B cell (primary cell): ENCODE data around the gene STAM. TPM values are rescaled to one million over a fixed set of nuclear protein-coding genes. Genes with fewer than 3 reads are reported as not detected.

Experiments used
- ATAC-seq: fragments of 200-7000 bp; cut with Tn5 transposase; one replicate; pipeline ENCODE4 v1.10.0; 2021; ENCODE audit warnings: low read depth, mild to moderate bottlenecking, moderate number of reproducible peaks, moderate library complexity
- CTCF ChIA-PET: fragments of 350-600 bp; sonication (Branson Sonifier 250); formaldehyde crosslinking; loops from one replicate; lab custom pipeline; 2021; ENCODE audit warnings: antibody characterized with exemption, inconsistent platforms; lab: Charles Lee
- POLR2A ChIA-PET: fragments of 350-600 bp; sonication (Branson Sonifier 250); formaldehyde crosslinking; loops from one replicate; lab custom pipeline; 2021; ENCODE audit warnings: antibody characterized with exemption; lab: Charles Lee
- DNase-seq: peaks from one replicate; pipeline ENCODE4 v3.0.0; 2013
- H2AFZ ChIP-seq: 2 replicates; pipeline ENCODE4 v1.6.1; 2012; ENCODE audit warnings: mild to moderate bottlenecking, low read depth, low read length; ENCODE audit not compliant: insufficient read depth, poor library complexity, severe bottlenecking
- H3K27ac ChIP-seq, 2 donors: 1 replicate in 1 of 2; 2 replicates in 1 of 2; pipeline ENCODE4 v1.5.1; 2012 to 2013; ENCODE audit warnings: low read length in 2 of 2, mild to moderate bottlenecking in 2 of 2, moderate library complexity in 1 of 2
- H3K27me3 ChIP-seq, 4 experiments: fragments of 200-600 bp in 1 of 4; sonication (generic) in 1 of 4; replicated peaks in 1 of 4; 1 replicate in 2 of 4; 2 replicates in 2 of 4; pipeline versions ENCODE4 v1.6.1 to v1.7.0; 2013 to 2016; ENCODE audit warnings: low read length in 3 of 4, mild to moderate bottlenecking in 2 of 4, mixed read lengths in 1 of 4, moderate library complexity in 1 of 4; ENCODE audit not compliant: insufficient read depth in 4 of 4, control insufficient read depth in 3 of 4; ENCODE audit errors: control extremely low read depth in 1 of 4
- H3K36me3 ChIP-seq, 2 experiments: replicated peaks in 1 of 2; 1 replicate in 1 of 2; 2 replicates in 1 of 2; pipeline versions ENCODE4 v1.6.1 to v1.7.1; 2013; ENCODE audit warnings: low read length in 1 of 2; ENCODE audit not compliant: insufficient read depth in 2 of 2, control insufficient read depth in 1 of 2; ENCODE audit errors: control extremely low read depth in 1 of 2, extremely low read depth in 1 of 2
- H3K4me1 ChIP-seq, 2 donors: fragments of 200-600 bp in 1 of 2; sonication (generic) in 1 of 2; 1 replicate in 1 of 2; 2 replicates in 1 of 2; pipeline versions ENCODE4 v1.5.1 to v1.6.1; 2013 to 2017; ENCODE audit warnings: low read length in 2 of 2; ENCODE audit not compliant: control insufficient read depth in 2 of 2, insufficient read depth in 2 of 2
- H3K4me2 ChIP-seq: replicated peaks from 2 replicates; pipeline ENCODE3; 2012; ENCODE audit warnings: mild to moderate bottlenecking, low read depth, low read length; ENCODE audit not compliant: poor library complexity, severe bottlenecking
- H3K4me3 ChIP-seq, 5 experiments: fragments of 200-600 bp in 1 of 5; sonication (generic) in 1 of 5; 1 replicate in 3 of 5; 2 replicates in 2 of 5; pipeline versions ENCODE4 v1.5.1 to v1.7.0; 2011 to 2016; ENCODE audit warnings: low read length in 4 of 5, mild to moderate bottlenecking in 4 of 5, low read depth in 2 of 5, control low read depth in 1 of 5, moderate library complexity in 1 of 5; ENCODE audit not compliant: insufficient read depth in 1 of 5; ENCODE audit errors: control extremely low read depth in 1 of 5, extremely low read depth in 1 of 5
- H3K79me2 ChIP-seq: fragments of 200-600 bp; sonication (generic); one replicate; pipeline ENCODE4 v1.6.0; 2016; ENCODE audit warnings: low read length; ENCODE audit not compliant: control insufficient read depth, insufficient read depth
- H3K9ac ChIP-seq: fragments of 200-600 bp; sonication (generic); 2 replicates; pipeline ENCODE4 v1.6.1; 2017; ENCODE audit warnings: mild to moderate bottlenecking, low read length, moderate library complexity
- H3K9me3 ChIP-seq, 3 donors: one replicate each; pipeline versions ENCODE4 v1.6.1 to v1.7.1; 2013; ENCODE audit warnings: low read length in 2 of 3; ENCODE audit not compliant: control insufficient read depth in 2 of 3, insufficient read depth in 1 of 3; ENCODE audit errors: control extremely low read depth in 1 of 3
- H4K20me1 ChIP-seq: 2 replicates; pipeline ENCODE4 v1.6.0; 2012; ENCODE audit warnings: mild to moderate bottlenecking, low read length; ENCODE audit not compliant: insufficient read depth, control insufficient read depth, poor library complexity, severe bottlenecking
- H3K27ac Mint-ChIP-seq: one replicate; pipeline ENCODE4 v1.8.0; 2021; ENCODE audit warnings: mixed read lengths
- H3K27me3 Mint-ChIP-seq: one replicate; pipeline ENCODE4 v1.8.0; 2021; ENCODE audit warnings: mixed read lengths
- H3K4me1 Mint-ChIP-seq: one replicate; pipeline ENCODE4 v1.8.0; 2021; ENCODE audit warnings: mixed read lengths
- H3K4me3 Mint-ChIP-seq: one replicate; pipeline ENCODE4 v1.8.0; 2021; ENCODE audit warnings: mixed read lengths
- H3K9me3 Mint-ChIP-seq: one replicate; pipeline ENCODE4 v1.8.0; 2022; ENCODE audit warnings: mixed read lengths; ENCODE audit not compliant: insufficient read depth
- CTCF ChIP-seq: fragments of 200-600 bp; IDR thresholded peaks from one replicate; pipeline ENCODE4 v1.8.0; 2022; ENCODE audit warnings: antibody characterized with exemption, mild to moderate bottlenecking
- EZH2 ChIP-seq: IDR thresholded peaks from 2 replicates; pipeline ENCODE4 v1.6.1; 2012; ENCODE audit warnings: borderline replicate concordance, low read depth, mild to moderate bottlenecking, moderate library complexity, low read length; ENCODE audit not compliant: insufficient read depth, poor library complexity, severe bottlenecking
- WGBS: methylation state at CpG from one replicate; pipeline ENCODE4 v1.1.5; 2013; ENCODE audit warnings: missing lambda C conversion rate; ENCODE audit not compliant: insufficient coverage; 5-methylcytosine and 5-hydroxymethylcytosine counted together
- intact Hi-C: fragments of 100-400 bp; cut with micrococcal nuclease; formaldehyde crosslinking; loops from one replicate; pipeline ENCODE4 v1.10.0; 2022
- polyA plus RNA-seq: library from polyadenylated mRNA; depleted of rRNA; stranded (reverse); fragments of >200 nt; gene quantifications from 2 replicates; pipeline ENCODE4 v1.2.3, GENCODE V29; 2012
- total RNA-seq, 2 donors: library from RNA; stranded (reverse); fragments of 120-200 nt in 1 of 2; gene quantifications; 1 replicate in 1 of 2; 2 replicates in 1 of 2; pipeline versions ENCODE4 v1.2.3 to v1.2.4, GENCODE V29; 2013 to 2022

The STAM gene
- total and polyA plus RNA-seq, 2 donors (not counting 1 experiment from before 2014, with no cell fraction given) = 9.1 to 35.1 TPM

DNA sequence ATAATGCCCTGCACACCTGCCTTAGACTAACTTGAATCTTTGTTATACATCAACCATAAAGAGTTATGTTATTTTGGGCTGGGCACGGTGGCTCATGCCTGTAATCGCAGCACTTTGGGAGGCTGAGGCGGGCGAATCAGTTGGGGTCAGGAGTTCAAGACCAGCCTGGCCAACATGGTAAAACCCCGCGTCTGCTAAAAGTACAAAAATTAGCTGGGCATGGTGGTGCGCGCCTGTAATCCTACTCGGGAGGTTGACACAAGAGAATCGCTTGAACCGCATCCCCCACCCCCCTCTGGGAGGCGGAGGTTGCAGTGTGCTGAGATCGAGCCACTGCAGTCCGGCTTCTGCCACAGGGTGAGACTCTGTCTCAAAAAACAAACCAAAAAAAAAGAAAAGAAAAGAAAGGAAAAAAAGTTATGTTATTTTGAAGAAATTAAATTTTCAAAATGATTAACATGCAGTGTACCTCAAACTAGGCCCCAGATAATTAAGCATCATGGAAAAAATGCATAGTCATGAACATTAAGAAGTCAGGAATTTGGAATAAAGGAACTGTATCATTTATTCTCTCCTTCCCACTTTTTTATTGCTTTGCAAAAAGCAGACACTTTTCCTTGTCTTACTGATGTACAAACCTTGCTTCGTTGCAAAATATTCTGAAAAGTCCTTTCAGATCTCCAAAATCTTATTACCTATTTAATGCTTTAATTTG, 43.3 kb downstream of the STAM start:
- H3K36me3 ChIP-seq = peaks cover 8 to 15% of the 10 kb centered on the region in 2 experiments
- Mint-ChIP-seq H3K27me3 (no peaks in the 10 kb centered on the region), H3K4me1 (peaks cover 24% of the 10 kb centered on the region), H3K27ac (no peak overlapping the region), H3K9me3 (no peaks in the 10 kb centered on the region), H3K4me3 (no peak overlapping the region)
- no peaks in the 10 kb centered on the region for H3K27me3 ChIP-seq
- ChIA-PET CTCF (interaction anchor here (1.6 kb wide), 1 partner anchor 43 kb away, joined by 5 read pairs; the partner anchor contains the start of gene STAM), POLR2A (no interaction called here)
- H3K4me1 ChIP-seq = peaks cover 3 to 8% of the 10 kb centered on the region in 2 donors
- H2AFZ ChIP-seq = no peak overlapping the region
- no peak overlapping the region for H3K9ac ChIP-seq
- DNase-seq (no peak), ATAC-seq (no peak)
- peaks cover 31% of the 10 kb centered on the region for H3K79me2 ChIP-seq
- TF ChIP-seq CTCF (no peak), EZH2 (no peak)
- no peaks in the 10 kb centered on the region for H4K20me1 ChIP-seq
- H3K4me3 ChIP-seq = no peak overlapping the region
- intact Hi-C loops = no loop called here
- WGBS = 96% methylated on average over 11 of the region's 15 CpGs
- no peak overlapping the region for H3K4me2 ChIP-seq
- H3K9me3 ChIP-seq = no peaks in the 10 kb centered on the region
- no peak overlapping the region for H3K27ac ChIP-seq

- Histone ChIP-seq H3K4me3 (no peak overlapping the region), H3K9ac (no peak overlapping the region), H4K20me1 (no peaks in the 10 kb centered on the region), H3K9me3 (no peaks in the 10 kb centered on the region), H3K4me1 (peaks cover 0 to 3% of the 10 kb centered on the region in 2 donors), H3K27me3 (no peaks in the 10 kb centered on the region), H3K27ac (no peak overlapping the region), H3K4me2 (no peak overlapping the region), H3K36me3 (peaks cover 16 to 26% of the 10 kb centered on the region in 2 experiments), H3K79me2 (peaks cover 12% of the 10 kb centered on the region), H2AFZ (no peak overlapping the region)
- H3K27ac Mint-ChIP-seq = no peak overlapping the region
- no peaks in the 10 kb centered on the region for H3K9me3 Mint-ChIP-seq
- H3K4me1 Mint-ChIP-seq = peaks cover 8% of the 10 kb centered on the region
- CTCF ChIA-PET = no interaction called here
- H3K4me3 Mint-ChIP-seq = no peak overlapping the region
- no peak for ATAC-seq
- intact Hi-C loops = no loop called here
- no peaks in the 10 kb centered on the region for H3K27me3 Mint-ChIP-seq
- DNase-seq = no peak
- POLR2A ChIA-PET = no interaction called here
- TF ChIP-seq CTCF = no peak
- no peak for TF ChIP-seq EZH2
These were observed 45.2 kb downstream of the STAM start for GRCh38 chr10:17689137-17689536.
